Cortex of kidney (tissue), 1 donor: Measurements from ENCODE around the gene FBXL17.

Experiments
- DNase-seq: peaks from one replicate; lab custom pipeline; 2025; lab: John Stamatoyannopoulos, UW

FBXL17 gene

DNA sequence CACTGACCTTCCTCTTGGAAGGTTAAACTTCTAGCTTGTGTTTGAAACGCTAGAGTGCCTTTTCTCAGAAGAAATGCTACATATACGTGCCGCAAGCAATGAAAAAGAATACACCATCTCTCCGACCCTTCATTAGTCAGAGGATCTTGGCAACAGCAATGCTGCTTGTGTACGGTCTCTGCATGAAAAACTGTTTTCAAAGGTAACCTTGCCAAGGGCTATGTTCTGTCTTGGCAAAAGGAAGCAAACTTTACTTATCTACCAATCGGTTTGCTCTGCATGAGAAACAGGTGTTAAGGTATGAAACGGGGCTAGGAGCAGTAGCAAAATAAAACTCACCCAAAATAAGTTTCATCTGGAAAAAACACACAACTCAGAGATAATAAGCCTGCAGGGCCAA is 297.8 kb downstream of the FBXL17 start:
- DNase-seq = no peak

- no peak for DNase-seq
Measured at GRCh38 chr5:108083232-108083631, 298.7 kb downstream of the FBXL17 start.

- no peak for DNase-seq
Measured at GRCh38 chr5:108081707-108082106, 300.2 kb downstream of the FBXL17 start.

GRCh38 chr5:108079753-108080152 is 302.1 kb downstream of the FBXL17 start:
- DNase-seq = no peak

GRCh38 chr5:108078882-108079281 is 303.0 kb downstream of the FBXL17 start:
- DNase-seq = no peak

GRCh38 chr5:108078345-108078744 is 303.6 kb downstream of the FBXL17 start:
- DNase-seq = no peak

GRCh38 chr5:108074626-108075025 is 307.3 kb downstream of the FBXL17 start:
- no peak for DNase-seq

- DNase-seq = no peak
Measured at GRCh38 chr5:108064302-108064701, 317.6 kb downstream of the FBXL17 start.

- DNase-seq = no peak
Measured at GRCh38 chr5:108061941-108062340, 320.0 kb downstream of the FBXL17 start.

GRCh38 chr5:108060340-108060739 is 321.6 kb downstream of the FBXL17 start:
- DNase-seq = no peak

DNA sequence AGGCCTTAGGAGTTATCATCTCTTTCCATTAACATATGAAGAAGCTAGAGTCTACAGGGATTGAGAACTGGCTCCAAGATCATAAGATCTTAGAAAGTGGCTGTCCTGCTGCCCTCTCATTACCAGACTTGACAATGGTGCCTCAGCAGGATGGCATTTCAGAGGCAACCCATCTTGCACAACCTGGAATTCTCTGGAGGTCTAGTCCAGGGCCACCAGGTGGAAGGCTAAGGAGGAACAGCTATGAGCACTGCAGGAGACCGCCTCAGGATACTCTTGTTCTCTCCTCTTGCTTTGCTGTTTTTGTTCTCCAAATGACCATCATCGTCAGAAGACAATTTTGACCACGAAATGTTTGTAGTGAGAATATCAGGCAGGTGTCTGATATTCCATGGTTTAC is 322.6 kb downstream of the FBXL17 start:
- no peak for DNase-seq

GRCh38 chr5:108054349-108054748 is 327.5 kb downstream of the FBXL17 start:
- no peak for DNase-seq

- no peak for DNase-seq
Measured at GRCh38 chr5:108046955-108047670, 334.8 kb downstream of the FBXL17 start.

DNA sequence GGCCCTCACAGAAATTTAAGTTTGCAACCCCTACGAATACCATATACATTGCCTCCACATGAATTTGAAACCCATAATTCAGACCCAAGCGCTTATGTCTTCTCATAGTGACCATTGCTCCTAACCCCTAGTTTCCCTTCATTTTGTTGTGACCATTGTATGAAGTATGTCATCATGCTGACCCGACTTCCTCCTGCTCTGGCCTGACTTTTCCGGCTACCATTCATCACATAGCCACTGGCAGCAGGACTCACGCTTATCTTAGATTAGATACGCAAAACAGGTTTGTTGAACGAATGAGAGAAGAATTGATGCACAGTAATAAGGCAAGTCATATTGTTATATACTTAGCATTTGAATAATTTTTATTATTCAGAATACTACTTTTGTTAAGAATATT is 345.4 kb downstream of the FBXL17 start:
- DNase-seq = no peak

- no peak for DNase-seq
Measured at GRCh38 chr5:108028883-108029282, 353.0 kb downstream of the FBXL17 start.

GRCh38 chr5:108028412-108028811 is 353.5 kb downstream of the FBXL17 start:
- DNase-seq = no peak

- DNase-seq = no peak
Measured at GRCh38 chr5:108025957-108026356, 355.9 kb downstream of the FBXL17 start.

- DNase-seq = no peak
Measured at GRCh38 chr5:108024986-108025385, 356.9 kb downstream of the FBXL17 start.

GRCh38 chr5:108016101-108016500 is 365.8 kb downstream of the FBXL17 start:
- no peak for DNase-seq

GRCh38 chr5:108006791-108007190 is 375.1 kb downstream of the FBXL17 start:
- DNase-seq = no peak

GRCh38 chr5:108003178-108003577 is 378.7 kb downstream of the FBXL17 start:
- no peak for DNase-seq

DNA sequence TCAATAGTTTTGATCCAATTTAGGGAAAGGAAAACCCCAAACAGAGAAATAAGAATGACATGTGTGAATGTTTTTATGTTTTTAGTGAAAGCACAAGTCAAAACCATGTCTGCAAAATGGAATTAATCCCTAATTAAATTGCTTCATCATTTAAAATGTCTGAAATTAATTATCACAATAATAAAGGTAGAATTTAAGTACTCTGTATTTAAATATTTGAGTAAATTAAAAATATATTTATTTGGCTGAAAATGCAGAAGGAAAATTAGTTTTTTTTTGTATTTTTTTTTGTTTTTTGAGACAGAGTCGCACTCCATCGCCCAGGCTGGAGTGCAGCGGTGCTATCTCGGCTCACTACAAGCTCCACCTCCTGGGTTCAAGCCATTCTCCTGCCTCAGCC is 380.7 kb downstream of the FBXL17 start:
- DNase-seq = no peak

DNA sequence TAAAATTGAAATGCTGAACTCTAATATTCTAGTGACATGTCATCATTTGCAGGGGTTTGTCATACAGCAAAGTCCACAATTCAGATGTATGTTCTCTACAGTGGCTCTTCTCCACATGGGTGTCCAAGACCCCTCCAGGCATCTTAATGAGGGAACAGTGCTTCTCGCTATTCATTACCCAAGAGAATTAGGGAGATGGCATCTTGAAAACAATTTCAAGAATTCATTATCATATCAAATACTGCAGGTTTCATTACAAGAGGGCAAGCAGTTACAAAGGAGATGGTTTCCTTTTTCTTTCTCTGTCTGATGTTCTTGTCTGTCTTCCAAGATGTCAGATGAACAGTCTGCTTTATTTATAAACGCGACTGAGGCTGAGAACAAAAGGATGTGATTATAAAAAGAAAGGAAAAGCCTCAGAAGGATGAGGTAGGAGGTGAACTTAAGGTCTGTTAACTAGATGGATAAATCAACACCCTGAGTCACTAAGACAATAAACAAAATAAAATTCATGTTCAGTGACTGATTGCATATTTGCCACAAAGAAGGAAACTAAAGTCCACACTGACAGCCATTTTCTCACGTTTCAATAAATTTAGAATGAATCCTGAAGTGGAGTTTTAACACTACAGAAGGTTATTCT is 384.4 kb downstream of the FBXL17 start:
- DNase-seq = no peak

- no peak for DNase-seq
Measured at GRCh38 chr5:107993341-107993740, 388.6 kb downstream of the FBXL17 start.
